Glomerular visceral epithelial cell (primary cell): ENCODE results near the gene SCAPER.

Source experiments
- DNase-seq: peaks from one replicate; pipeline ENCODE4 v3.0.0-alpha.2; 2016; ENCODE audit errors: extremely low spot score

The SCAPER gene

GRCh38 chr15:76363251-76363650 is 541.9 kb downstream of the SCAPER start:
- no peak for DNase-seq

- no peak for DNase-seq
These were observed 544.7 kb downstream of the SCAPER start for GRCh38 chr15:76360416-76360815.

- DNase-seq = no peak
These were observed 546.0 kb downstream of the SCAPER start for GRCh38 chr15:76359152-76359551.

- no peak for DNase-seq
These were observed 546.7 kb downstream of the SCAPER start for GRCh38 chr15:76358453-76358852.

GRCh38 chr15:76354823-76355440 is 550.2 kb downstream of the SCAPER start:
- DNase-seq = no peak

- DNase-seq = no peak
These were observed 551.2 kb downstream of the SCAPER start for GRCh38 chr15:76353903-76354302.

GRCh38 chr15:76353023-76353577 is 552.0 kb downstream of the SCAPER start:
- no peak for DNase-seq

GRCh38 chr15:76349301-76350070 is 555.7 kb downstream of the SCAPER start:
- no peak for DNase-seq

- no peak for DNase-seq
These were observed 557.6 kb downstream of the SCAPER start for GRCh38 chr15:76347482-76348055.

GRCh38 chr15:76346669-76347481 is 558.3 kb downstream of the SCAPER start:
- DNase-seq = no peak

GRCh38 chr15:76345880-76346668 is 559.1 kb downstream of the SCAPER start:
- DNase-seq = no peak

GRCh38 chr15:76345583-76345879 is 559.6 kb downstream of the SCAPER start:
- no peak for DNase-seq

- no peak for DNase-seq
These were observed 560.1 kb downstream of the SCAPER start for GRCh38 chr15:76344893-76345582.

GRCh38 chr15:76343313-76343996 is 561.7 kb downstream of the SCAPER start:
- DNase-seq = no peak

GRCh38 chr15:76342382-76343201 is 562.5 kb downstream of the SCAPER start:
- no peak for DNase-seq

GRCh38 chr15:76342058-76342381 is 563.1 kb downstream of the SCAPER start:
- DNase-seq = no peak

- no peak for DNase-seq
These were observed 563.6 kb downstream of the SCAPER start for GRCh38 chr15:76341366-76342057.

- no peak for DNase-seq
These were observed 564.3 kb downstream of the SCAPER start for GRCh38 chr15:76340803-76341365.
